HEK293T (cell line): ENCODE data around the gene ABTB1.

Experiments
- FOXA1 ChIP-seq: fragments of 450-650 bp; IDR thresholded peaks from 2 replicates; pipeline ENCODE4 v1.6.1; 2016; ENCODE audit warnings: mild to moderate bottlenecking
- FOXM1 ChIP-seq: fragments of 450-650 bp; IDR thresholded peaks from 2 replicates; pipeline ENCODE4 v1.6.1; 2017; ENCODE audit warnings: mild to moderate bottlenecking, borderline replicate concordance
- PKNOX1 ChIP-seq: fragments of 450-650 bp; IDR thresholded peaks from 2 replicates; pipeline ENCODE4 v1.6.1; 2016

GRCh38 chr3:127652246-127652995 lies 20.3 kb upstream of the ABTB1 start:
- no peak for TF ChIP-seq PKNOX1
- TF ChIP-seq FOXA1, result no peak
- no peak for TF ChIP-seq FOXM1
